PFSK-1 (cell line): Measurements from ENCODE around the gene CEMIP.

Experiments used
- FOXP2 ChIP-seq: optimal IDR thresholded peaks from 2 replicates; pipeline ENCODE3; 2011; ENCODE audit warnings: borderline replicate concordance, control low read depth, inconsistent platforms; ENCODE audit not compliant: insufficient read depth; ENCODE audit errors: extremely low read length, extremely low read depth
- POLR2AphosphoS5 ChIP-seq: IDR thresholded peaks from 2 replicates; pipeline ENCODE4 v1.6.1; 2012; ENCODE audit warnings: low read depth, mild to moderate bottlenecking, control low read depth, low read length, moderate library complexity
- SIN3A ChIP-seq: IDR thresholded peaks from 2 replicates; pipeline ENCODE4 v1.6.1; 2012; ENCODE audit warnings: mild to moderate bottlenecking, low read length, moderate library complexity, borderline replicate concordance; ENCODE audit not compliant: insufficient read depth
- TAF1 ChIP-seq: IDR thresholded peaks from 2 replicates; pipeline ENCODE4 v1.6.1; 2012; ENCODE audit warnings: low read length, control low read depth, borderline replicate concordance; ENCODE audit not compliant: insufficient read depth
- TF ChIP-seq, protein P1 (sequence below), 2 experiments: IDR thresholded peaks; 2 replicates each; pipeline versions ENCODE4 v1.6.1 to v1.8.0; 2011 to 2012; ENCODE audit warnings: low read depth in 2 of 2, low read length in 2 of 2, control low read depth in 1 of 2, inconsistent platforms in 1 of 2, mild to moderate bottlenecking in 1 of 2, moderate library complexity in 1 of 2; ENCODE audit not compliant: insufficient read depth in 1 of 2

CEMIP gene

GRCh38 chr15:80929225-80929624, 150.1 kb downstream of the CEMIP start:
- no peak for TF ChIP-seq SIN3A
- TF ChIP-seq FOXP2, result no peak
- TF ChIP-seq, protein P1, sequence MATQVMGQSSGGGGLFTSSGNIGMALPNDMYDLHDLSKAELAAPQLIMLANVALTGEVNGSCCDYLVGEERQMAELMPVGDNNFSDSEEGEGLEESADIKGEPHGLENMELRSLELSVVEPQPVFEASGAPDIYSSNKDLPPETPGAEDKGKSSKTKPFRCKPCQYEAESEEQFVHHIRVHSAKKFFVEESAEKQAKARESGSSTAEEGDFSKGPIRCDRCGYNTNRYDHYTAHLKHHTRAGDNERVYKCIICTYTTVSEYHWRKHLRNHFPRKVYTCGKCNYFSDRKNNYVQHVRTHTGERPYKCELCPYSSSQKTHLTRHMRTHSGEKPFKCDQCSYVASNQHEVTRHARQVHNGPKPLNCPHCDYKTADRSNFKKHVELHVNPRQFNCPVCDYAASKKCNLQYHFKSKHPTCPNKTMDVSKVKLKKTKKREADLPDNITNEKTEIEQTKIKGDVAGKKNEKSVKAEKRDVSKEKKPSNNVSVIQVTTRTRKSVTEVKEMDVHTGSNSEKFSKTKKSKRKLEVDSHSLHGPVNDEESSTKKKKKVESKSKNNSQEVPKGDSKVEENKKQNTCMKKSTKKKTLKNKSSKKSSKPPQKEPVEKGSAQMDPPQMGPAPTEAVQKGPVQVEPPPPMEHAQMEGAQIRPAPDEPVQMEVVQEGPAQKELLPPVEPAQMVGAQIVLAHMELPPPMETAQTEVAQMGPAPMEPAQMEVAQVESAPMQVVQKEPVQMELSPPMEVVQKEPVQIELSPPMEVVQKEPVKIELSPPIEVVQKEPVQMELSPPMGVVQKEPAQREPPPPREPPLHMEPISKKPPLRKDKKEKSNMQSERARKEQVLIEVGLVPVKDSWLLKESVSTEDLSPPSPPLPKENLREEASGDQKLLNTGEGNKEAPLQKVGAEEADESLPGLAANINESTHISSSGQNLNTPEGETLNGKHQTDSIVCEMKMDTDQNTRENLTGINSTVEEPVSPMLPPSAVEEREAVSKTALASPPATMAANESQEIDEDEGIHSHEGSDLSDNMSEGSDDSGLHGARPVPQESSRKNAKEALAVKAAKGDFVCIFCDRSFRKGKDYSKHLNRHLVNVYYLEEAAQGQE (IDR thresholded peaks at IDR 0.05; ENCODE audit: insufficient read depth in 1 of 2, low read depth in 2 of 2, low read length in 2 of 2), result no peak
- no peak for TF ChIP-seq TAF1
- TF ChIP-seq POLR2AphosphoS5, result no peak

- TF ChIP-seq TAF1 (no peak), FOXP2 (no peak), POLR2AphosphoS5 (no peak), SIN3A (no peak)
- TF ChIP-seq, protein P1 (IDR thresholded peaks at IDR 0.05; ENCODE audit: insufficient read depth in 1 of 2, low read depth in 2 of 2, low read length in 2 of 2), result no peak
These were observed 150.5 kb downstream of the CEMIP start for GRCh38 chr15:80929689-80930088.

DNA sequence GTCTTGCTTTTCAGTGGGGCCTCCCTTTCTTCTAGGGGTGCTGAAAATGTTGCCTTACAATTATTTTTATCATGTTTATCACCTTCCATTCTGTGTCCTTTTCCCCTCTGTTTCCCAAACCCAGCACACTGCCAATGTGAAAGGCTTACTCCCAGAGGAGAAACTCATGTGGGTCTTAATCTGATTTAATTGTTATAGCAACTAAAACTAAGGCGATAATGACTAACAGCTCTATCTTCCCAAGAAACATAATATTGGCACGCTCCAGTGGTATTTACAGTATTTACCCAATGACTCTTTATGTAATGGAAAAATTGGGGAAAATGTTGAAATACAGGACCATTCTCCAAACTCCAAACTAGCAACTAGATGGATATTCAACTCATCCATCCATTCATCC, 152.0 kb downstream of the CEMIP start:
- TF ChIP-seq, protein P1 (IDR thresholded peaks at IDR 0.05; ENCODE audit: insufficient read depth in 1 of 2, low read depth in 2 of 2, low read length in 2 of 2), result no peak
- TF ChIP-seq TAF1 (no peak), POLR2AphosphoS5 (no peak), SIN3A (no peak), FOXP2 (no peak)

DNA sequence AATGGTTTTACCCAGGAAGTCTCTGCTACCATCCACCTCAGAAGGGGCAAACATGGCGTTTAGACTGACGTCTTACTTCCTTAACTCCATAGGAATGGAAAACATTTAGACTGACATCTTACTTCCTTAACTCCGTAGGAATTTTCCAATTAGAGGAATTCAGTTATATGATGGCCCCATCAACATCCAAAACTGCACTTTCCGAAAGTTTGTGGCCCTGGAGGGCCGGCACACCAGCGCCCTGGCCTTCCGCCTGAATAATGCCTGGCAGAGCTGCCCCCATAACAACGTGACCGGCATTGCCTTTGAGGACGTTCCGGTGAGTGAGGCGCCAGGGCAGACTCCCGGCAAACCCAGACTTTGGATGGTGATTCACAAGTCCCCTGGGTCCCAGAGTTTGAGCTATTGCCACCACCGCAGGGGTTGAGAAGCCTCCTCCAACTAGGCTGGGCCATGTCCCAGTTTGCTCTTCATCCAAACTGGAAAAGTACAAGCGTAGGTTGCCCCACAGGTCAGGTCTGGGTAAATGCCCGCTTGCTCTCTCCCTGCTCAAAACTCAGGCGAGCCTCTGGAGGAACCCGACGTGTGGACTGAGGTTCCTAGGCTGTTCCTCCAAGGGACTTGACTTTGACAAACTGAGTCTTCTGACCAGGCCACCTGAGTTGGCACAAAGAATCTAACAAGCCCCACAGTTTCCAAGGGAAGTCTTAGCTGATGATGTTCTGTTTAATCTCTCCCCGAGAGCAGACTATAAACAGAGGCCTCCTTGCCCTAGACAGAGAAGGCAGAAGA, 152.7 kb downstream of the CEMIP start:
- no peak for TF ChIP-seq SIN3A
- TF ChIP-seq FOXP2, result no peak
- TF ChIP-seq, protein P1 (IDR thresholded peaks at IDR 0.05; ENCODE audit: insufficient read depth in 1 of 2, low read depth in 2 of 2, low read length in 2 of 2), result no peak
- no peak for TF ChIP-seq TAF1
- no peak for TF ChIP-seq POLR2AphosphoS5

- TF ChIP-seq POLR2AphosphoS5, result no peak
- TF ChIP-seq, protein P1 (IDR thresholded peaks at IDR 0.05; ENCODE audit: insufficient read depth in 1 of 2, low read depth in 2 of 2, low read length in 2 of 2), result no peak
- TF ChIP-seq TAF1, result no peak
- no peak for TF ChIP-seq SIN3A
These were observed 153.3 kb downstream of the CEMIP start for GRCh38 chr15:80932513-80932815.
